ENCODE results near the gene CTNNA1.

The CTNNA1 gene

DNA sequence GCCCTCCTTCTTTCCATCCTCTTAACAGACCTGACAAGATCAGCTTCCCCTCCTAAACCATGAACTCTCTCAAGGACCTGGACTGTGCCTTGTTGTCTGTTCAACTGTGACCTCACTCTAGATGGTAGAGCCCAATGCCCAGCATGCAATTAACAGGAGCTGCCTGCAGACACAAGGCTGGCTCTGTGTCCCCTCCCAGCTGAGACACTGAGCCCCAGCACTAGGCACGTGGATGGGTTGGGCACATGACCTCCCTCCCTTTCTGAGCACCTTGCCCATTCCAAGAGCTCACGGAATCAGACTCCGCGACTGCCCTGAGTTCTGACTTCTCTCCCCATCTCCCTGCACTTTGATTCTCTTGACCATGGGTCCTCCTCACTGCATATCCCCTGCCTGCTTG is 215.4 kb downstream of the CTNNA1 start:
- no peaks in the 10 kb centered on the region for H3K27me3 ChIP-seq (ENCODE audit: insufficient read depth, low read length, poor library complexity, severe bottlenecking)
- no peaks in the 10 kb centered on the region for H3K36me3 ChIP-seq (ENCODE audit: insufficient read depth, low read length)
- no peaks in the 10 kb centered on the region for H3K9me3 ChIP-seq (ENCODE audit: insufficient read depth, low read depth, low read length)
- peak overlapping the region; percentile 26 for H3K4me3 ChIP-seq (ENCODE audit: low read length, poor library complexity, severe bottlenecking)
- peak overlapping the region; percentile 53 for H3K4me2 ChIP-seq (ENCODE audit: low read depth, low read length, poor library complexity, severe bottlenecking)
- H3K79me2 ChIP-seq (ENCODE audit: insufficient read depth, low read length) = no peaks in the 10 kb centered on the region
- no peaks in the 10 kb centered on the region for H4K20me1 ChIP-seq (ENCODE audit: insufficient read depth, low read length, poor library complexity, severe bottlenecking)
- no peaks in the 10 kb centered on the region for H3K9me2 ChIP-seq (replicated peaks; ENCODE audit: low read depth, low read length)
- peaks cover 74% of the 10 kb centered on the region for H3K4me1 ChIP-seq (ENCODE audit: insufficient read depth, low read length, poor library complexity, severe bottlenecking)
- H2AFZ ChIP-seq (ENCODE audit: low read length) = no peak overlapping the region
- H3K9ac ChIP-seq (ENCODE audit: low read depth, low read length, poor library complexity, severe bottlenecking) = peak overlapping the region; percentile 21
- no peaks in the 10 kb centered on the region for H3F3A ChIP-seq (ENCODE audit: low read depth)
- TF ChIP-seq, protein P1, sequence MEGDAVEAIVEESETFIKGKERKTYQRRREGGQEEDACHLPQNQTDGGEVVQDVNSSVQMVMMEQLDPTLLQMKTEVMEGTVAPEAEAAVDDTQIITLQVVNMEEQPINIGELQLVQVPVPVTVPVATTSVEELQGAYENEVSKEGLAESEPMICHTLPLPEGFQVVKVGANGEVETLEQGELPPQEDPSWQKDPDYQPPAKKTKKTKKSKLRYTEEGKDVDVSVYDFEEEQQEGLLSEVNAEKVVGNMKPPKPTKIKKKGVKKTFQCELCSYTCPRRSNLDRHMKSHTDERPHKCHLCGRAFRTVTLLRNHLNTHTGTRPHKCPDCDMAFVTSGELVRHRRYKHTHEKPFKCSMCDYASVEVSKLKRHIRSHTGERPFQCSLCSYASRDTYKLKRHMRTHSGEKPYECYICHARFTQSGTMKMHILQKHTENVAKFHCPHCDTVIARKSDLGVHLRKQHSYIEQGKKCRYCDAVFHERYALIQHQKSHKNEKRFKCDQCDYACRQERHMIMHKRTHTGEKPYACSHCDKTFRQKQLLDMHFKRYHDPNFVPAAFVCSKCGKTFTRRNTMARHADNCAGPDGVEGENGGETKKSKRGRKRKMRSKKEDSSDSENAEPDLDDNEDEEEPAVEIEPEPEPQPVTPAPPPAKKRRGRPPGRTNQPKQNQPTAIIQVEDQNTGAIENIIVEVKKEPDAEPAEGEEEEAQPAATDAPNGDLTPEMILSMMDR (conservative IDR thresholded peaks at IDR 0.05; ENCODE audit: low read length) = no peak
- TF ChIP-seq EZH2phosphoT487 (IDR thresholded peaks at IDR 0.05; ENCODE audit: borderline replicate concordance) = no peak

DNA sequence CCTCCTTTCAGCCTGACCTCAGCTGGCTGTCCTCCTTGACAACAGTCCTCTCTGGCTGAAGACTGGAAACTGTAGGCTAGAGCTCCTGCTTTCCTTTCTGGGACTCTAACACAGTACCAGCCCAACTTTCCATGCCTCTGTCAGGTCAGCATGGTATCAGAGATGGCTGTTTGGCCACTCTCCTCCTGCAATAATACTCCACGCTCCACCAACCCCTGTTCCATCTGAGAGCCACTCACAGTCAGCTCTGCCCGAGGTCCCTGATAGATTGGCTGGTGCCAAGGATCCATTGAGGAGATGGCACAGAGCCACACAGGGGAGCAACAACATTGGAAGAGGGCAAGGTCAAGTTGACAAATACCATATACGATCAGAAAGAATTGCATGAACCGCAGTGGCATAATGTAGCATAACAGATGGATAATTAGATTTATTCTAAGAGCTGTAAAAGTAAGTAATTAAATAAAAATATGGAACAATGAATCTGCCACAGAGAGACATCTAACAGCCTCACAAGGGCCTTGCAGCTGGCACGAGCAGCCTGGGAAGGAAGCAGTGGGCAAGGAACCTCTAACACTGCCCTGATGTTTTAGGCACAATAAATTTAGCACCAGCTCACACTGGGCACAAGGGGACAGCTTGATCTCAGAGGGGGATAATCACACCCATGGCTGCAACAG is 216.2 kb downstream of the CTNNA1 start:
- TF ChIP-seq EZH2phosphoT487 (IDR thresholded peaks at IDR 0.05; ENCODE audit: borderline replicate concordance) = no peak
- TF ChIP-seq, protein P1 (conservative IDR thresholded peaks at IDR 0.05; ENCODE audit: low read length) = no peak
- Histone ChIP-seq H2AFZ (ENCODE audit: low read length) (no peak overlapping the region), H3F3A (ENCODE audit: low read depth) (no peaks in the 10 kb centered on the region), H3K79me2 (ENCODE audit: insufficient read depth, low read length) (no peaks in the 10 kb centered on the region), H3K4me1 (ENCODE audit: insufficient read depth, low read length, poor library complexity, severe bottlenecking) (peaks cover 77% of the 10 kb centered on the region), H3K9me2 (replicated peaks; ENCODE audit: low read depth, low read length) (no peaks in the 10 kb centered on the region), H3K9me3 (ENCODE audit: insufficient read depth, low read depth, low read length) (no peaks in the 10 kb centered on the region), H3K36me3 (ENCODE audit: insufficient read depth, low read length) (no peaks in the 10 kb centered on the region), H3K4me2 (ENCODE audit: low read depth, low read length, poor library complexity, severe bottlenecking) (no peak overlapping the region), H3K4me3 (ENCODE audit: low read length, poor library complexity, severe bottlenecking) (no peak overlapping the region), H3K27me3 (ENCODE audit: insufficient read depth, low read length, poor library complexity, severe bottlenecking) (no peaks in the 10 kb centered on the region), H3K9ac (ENCODE audit: low read depth, low read length, poor library complexity, severe bottlenecking) (peak overlapping the region; percentile 21), H4K20me1 (ENCODE audit: insufficient read depth, low read length, poor library complexity, severe bottlenecking) (no peaks in the 10 kb centered on the region)

DNA sequence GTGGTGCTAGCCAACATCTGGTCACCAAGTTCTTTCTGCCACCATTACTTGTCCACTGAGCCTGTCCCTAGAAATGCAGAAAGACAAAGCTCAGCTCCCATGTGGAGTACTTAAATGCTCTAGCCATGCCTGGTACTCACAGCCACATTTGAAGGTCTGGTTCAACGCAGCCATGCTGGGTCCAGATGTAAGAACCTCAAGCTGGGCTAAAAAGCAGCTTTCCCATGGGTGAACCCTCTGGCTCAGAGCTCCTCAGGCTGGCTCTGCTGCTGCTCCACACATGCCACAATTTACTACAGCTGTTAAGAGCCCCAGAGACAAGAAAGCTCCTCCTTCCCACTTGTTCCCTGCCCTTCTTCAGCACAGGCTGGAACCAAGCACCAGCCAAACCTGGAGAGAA is 219.0 kb downstream of the CTNNA1 start:
- Histone ChIP-seq H3K27me3 (ENCODE audit: insufficient read depth, low read length, poor library complexity, severe bottlenecking) (no peaks in the 10 kb centered on the region), H3K79me2 (ENCODE audit: insufficient read depth, low read length) (no peaks in the 10 kb centered on the region), H3K36me3 (ENCODE audit: insufficient read depth, low read length) (no peaks in the 10 kb centered on the region), H3K9me2 (replicated peaks; ENCODE audit: low read depth, low read length) (no peaks in the 10 kb centered on the region), H3K9me3 (ENCODE audit: insufficient read depth, low read depth, low read length) (no peaks in the 10 kb centered on the region), H4K20me1 (ENCODE audit: insufficient read depth, low read length, poor library complexity, severe bottlenecking) (no peaks in the 10 kb centered on the region), H3K4me2 (ENCODE audit: low read depth, low read length, poor library complexity, severe bottlenecking) (no peak overlapping the region), H3K9ac (ENCODE audit: low read depth, low read length, poor library complexity, severe bottlenecking) (no peak overlapping the region), H3F3A (ENCODE audit: low read depth) (no peaks in the 10 kb centered on the region), H3K4me1 (ENCODE audit: insufficient read depth, low read length, poor library complexity, severe bottlenecking) (peaks cover 72% of the 10 kb centered on the region), H3K4me3 (ENCODE audit: low read length, poor library complexity, severe bottlenecking) (no peak overlapping the region), H2AFZ (ENCODE audit: low read length) (no peak overlapping the region)
- no peak for TF ChIP-seq EZH2phosphoT487 (IDR thresholded peaks at IDR 0.05; ENCODE audit: borderline replicate concordance)
- TF ChIP-seq, protein P1 (conservative IDR thresholded peaks at IDR 0.05; ENCODE audit: low read length) = no peak
